Ovary (tissue), 9 donors: Measurements from ENCODE around the gene AP5S1. TPM values are rescaled to one million over a fixed set of nuclear protein-coding genes. Genes with fewer than 3 reads are reported as not detected.

ENCODE experiments used
- DNase-seq, 5 donors: peaks; one replicate each; pipeline ENCODE4 v3.0.0-alpha.2; 2019 to 2020
- H3K27ac ChIP-seq, 2 donors: fragments of 200-600 bp; one replicate each; pipeline versions ENCODE4 v1.5.1 to v1.8.0; 2019 to 2022
- H3K27me3 ChIP-seq: fragments of 200-600 bp; one replicate; pipeline ENCODE4 v1.8.0; 2022
- H3K36me3 ChIP-seq: fragments of 200-600 bp; sonication (generic); one replicate; pipeline ENCODE4 v1.5.1; 2019
- H3K4me1 ChIP-seq: one replicate; pipeline ENCODE4 v1.8.1; 2013; ENCODE audit warnings: mild to moderate bottlenecking, moderate library complexity; ENCODE audit not compliant: insufficient read depth
- H3K4me3 ChIP-seq: fragments of 200-600 bp; sonication (generic); one replicate; pipeline ENCODE4 v1.5.1; 2017
- H3K9me3 ChIP-seq, 2 donors: fragments of 200-600 bp in 1 of 2; sonication (generic) in 1 of 2; one replicate each; pipeline versions ENCODE4 v1.5.1 to v1.8.1; 2013 to 2019; ENCODE audit warnings: mild to moderate bottlenecking in 1 of 2, moderate library complexity in 1 of 2
- CTCF ChIP-seq, 3 donors: fragments of 450-650 bp in 2 of 3; fragments of 200-600 bp in 1 of 3; IDR thresholded peaks; one replicate each; pipeline versions ENCODE4 v1.5.1 to v1.8.0; 2016 to 2022; ENCODE audit warnings: antibody characterized with exemption in 3 of 3, mild to moderate bottlenecking in 1 of 3
- EP300 ChIP-seq: sonication (generic); formaldehyde crosslinking; IDR thresholded peaks from one replicate; pipeline ENCODE4 v1.6.1; 2017; ENCODE audit warnings: antibody characterized with exemption
- POLR2A ChIP-seq: fragments of 450-650 bp; IDR thresholded peaks from one replicate; pipeline ENCODE4 v1.6.1; 2017; ENCODE audit warnings: antibody characterized with exemption, mild to moderate bottlenecking, moderate library complexity
- WGBS, 3 donors: extraction: QIAGEN DNeasy Blood & Tissue Kit in 1 of 3; methylation state at CpG; one replicate each; pipeline versions ENCODE4 v1.1.5 to v1.1.7; 2013 to 2017; 5-methylcytosine and 5-hydroxymethylcytosine counted together
- intact Hi-C, 4 donors: fragments of 100-400 bp; cut with DNase I; formaldehyde crosslinking; loops; one replicate each; pipeline versions ENCODE4 v1.11.0 to v1.15.1; 2022 to 2023
- polyA plus RNA-seq, 2 donors: library from polyadenylated mRNA; stranded (reverse); fragments of 200-250 nt in 1 of 2; fragments of 350-450 nt in 1 of 2; fragmentation: Illumina TruSeq in 1 of 2; extraction: RNeasy Lipid Tissue Mini Kit (QIAGEN cat#74804) in 1 of 2; gene quantifications; one replicate each; pipeline ENCODE4 v1.2.3, GENCODE V29; 2013 to 2014
- total RNA-seq, 7 donors: library from RNA; depleted of rRNA in 2 of 7; stranded (reverse); fragments of >200 nt in 2 of 7; fragmentation: NEBNext Ultra II Directional in 3 of 7; extraction: Animal tissue kit (Norgen Biotek cat#: 25700) in 3 of 7; gene quantifications; one replicate each; pipeline versions ENCODE4 v1.1.0 to v1.2.4, GENCODE V29; 2016 to 2023
- donor health status: DM: no; HTN: no; CAD: no; lungs with moderate emphysema.
- donor health status: DM: no; HTN: no; CAD: no.
- donor health status: Bipolar disorder and iron deficiency.
- donor health status: DM: yes; HTN: yes; CAD: no.
- donor health status: DM: no; HTN: no; CAD: no.
- donor health status: DM: yes; HTN: yes; CAD: no.

Gene AP5S1
- total and polyA plus RNA-seq, 9 donors: 2.9 to 15.3 (median 10.4) TPM

GRCh38 chr20:3865152-3865886 lies 45.0 kb downstream of the AP5S1 start:
- DNase-seq: no peak
- no peak overlapping the region for H3K4me3 ChIP-seq
- no peaks in the 10 kb centered on the region for H3K9me3 ChIP-seq
- H3K36me3 ChIP-seq: no peaks in the 10 kb centered on the region
- 86 to 87% (median 87%) methylated on average over 14 of the region's 14 CpGs for WGBS, 3 donors
- no peak for TF ChIP-seq EP300
- TF ChIP-seq CTCF (IDR thresholded peaks at IDR 0.05): no peak
- no peak for TF ChIP-seq POLR2A
- no peaks in the 10 kb centered on the region for H3K4me1 ChIP-seq
- no peaks in the 10 kb centered on the region for H3K27me3 ChIP-seq
- no peak overlapping the region for H3K27ac ChIP-seq
- intact Hi-C loops: no loop called here

GRCh38 chr20:3865887-3866407 lies 45.6 kb downstream of the AP5S1 start:
- WGBS, 3 donors: 85 to 92% (median 86%) methylated on average over 14 of the region's 14 CpGs
- H3K36me3 ChIP-seq: no peaks in the 10 kb centered on the region
- no peaks in the 10 kb centered on the region for H3K27me3 ChIP-seq
- no peaks in the 10 kb centered on the region for H3K9me3 ChIP-seq
- H3K27ac ChIP-seq: no peak overlapping the region
- TF ChIP-seq CTCF (IDR thresholded peaks at IDR 0.05) (no peak), POLR2A (no peak), EP300 (no peak)
- H3K4me3 ChIP-seq: no peak overlapping the region
- no peak for DNase-seq
- H3K4me1 ChIP-seq: no peaks in the 10 kb centered on the region
- intact Hi-C loops: no loop called here

- Histone ChIP-seq H3K27me3 (no peaks in the 10 kb centered on the region), H3K27ac (no peak overlapping the region), H3K4me1 (no peaks in the 10 kb centered on the region), H3K4me3 (no peak overlapping the region), H3K36me3 (no peaks in the 10 kb centered on the region), H3K9me3 (no peaks in the 10 kb centered on the region)
- 63 to 74% (median 67%) methylated on average over 3 of the region's 3 CpGs for WGBS, 3 donors
- no peak for TF ChIP-seq EP300
- TF ChIP-seq POLR2A: no peak
- TF ChIP-seq CTCF (IDR thresholded peaks at IDR 0.05): no peak
- no peak for DNase-seq
- intact Hi-C loops: no loop called here
Measured at GRCh38 chr20:3866464-3866863, 46.1 kb downstream of the AP5S1 start.

- no peaks in the 10 kb centered on the region for H3K9me3 ChIP-seq
- H3K4me1 ChIP-seq: no peaks in the 10 kb centered on the region
- no peaks in the 10 kb centered on the region for H3K27me3 ChIP-seq
- no peak overlapping the region for H3K27ac ChIP-seq
- intact Hi-C loops: no loop called here
- no peak for TF ChIP-seq EP300
- TF ChIP-seq POLR2A: no peak
- no peak for TF ChIP-seq CTCF (IDR thresholded peaks at IDR 0.05)
- H3K36me3 ChIP-seq: no peaks in the 10 kb centered on the region
- H3K4me3 ChIP-seq: no peak overlapping the region
- 61 to 71% (median 63%) methylated on average over 2 of the region's 2 CpGs for WGBS, 3 donors
- DNase-seq: no peak
Measured at GRCh38 chr20:3867802-3868201, 47.5 kb downstream of the AP5S1 start.
